Uterus (tissue), 4 donors: Measurements from ENCODE around the gene KCNA1. TPM values are rescaled to one million over a fixed set of nuclear protein-coding genes. Genes with fewer than 3 reads are reported as not detected.

Source experiments
- DNase-seq, 2 donors: peaks; one replicate each; pipeline ENCODE4 v3.0.0-alpha.2; 2019 to 2020
- H3K27ac ChIP-seq, 2 donors: fragments of 200-600 bp; sonication (generic); 1 replicate in 1 of 2; 2 replicates in 1 of 2; pipeline ENCODE4 v1.5.1; 2016 to 2018
- H3K27me3 ChIP-seq, 2 donors: fragments of 200-600 bp; sonication (generic); one replicate each; pipeline ENCODE4 v1.5.1; 2018 to 2019; ENCODE audit warnings: control low read depth in 1 of 2
- H3K36me3 ChIP-seq, 2 donors: fragments of 200-600 bp; sonication (generic); one replicate each; pipeline ENCODE4 v1.5.1; 2019; ENCODE audit warnings: control low read depth in 1 of 2
- H3K4me1 ChIP-seq, 2 donors: fragments of 200-600 bp; sonication (generic); one replicate each; pipeline ENCODE4 v1.5.1; 2018 to 2019; ENCODE audit warnings: control low read depth in 1 of 2
- H3K4me3 ChIP-seq, 2 donors: fragments of 200-600 bp; sonication (generic); 1 replicate in 1 of 2; 2 replicates in 1 of 2; pipeline ENCODE4 v1.5.1; 2018 to 2019; ENCODE audit warnings: mild to moderate bottlenecking in 1 of 2
- H3K9me3 ChIP-seq, 2 donors: fragments of 200-600 bp; sonication (generic); one replicate each; pipeline ENCODE4 v1.5.1; 2019; ENCODE audit warnings: control low read depth in 1 of 2
- POLR2A ChIP-seq, 2 donors: fragments of 450-650 bp; IDR thresholded peaks; one replicate each; pipeline ENCODE4 v1.6.1; 2016; ENCODE audit warnings: antibody characterized with exemption in 2 of 2, mild to moderate bottlenecking in 1 of 2, moderate library complexity in 1 of 2
- intact Hi-C: fragments of 100-400 bp; cut with DNase I; formaldehyde crosslinking; loops from one replicate; pipeline ENCODE4 v1.15.1; 2023; ENCODE audit warnings: low total_unique reads
- total RNA-seq, 4 donors: library from RNA; depleted of rRNA in 3 of 4; stranded (reverse); fragments of >200 nt in 3 of 4; gene quantifications; one replicate each; pipeline versions ENCODE4 v1.1.0 to v1.2.4, GENCODE V29; 2014 to 2023
- TF ChIP-seq, protein P1 (sequence below), 4 experiments: fragments of 200-600 bp in 2 of 4; fragments of 450-650 bp in 2 of 4; sonication (generic) in 2 of 4; IDR thresholded peaks; one replicate each; pipeline ENCODE4 v1.5.1; 2016 to 2019; ENCODE audit warnings: antibody characterized with exemption in 4 of 4, mild to moderate bottlenecking in 2 of 4, moderate library complexity in 1 of 4
- donor health status: DM: yes; HTN: yes; CAD: no.

Gene KCNA1
- total RNA-seq, 4 donors from 2014 or later: under 0.01 to 2.4 (median 0.61) TPM; not detected in 1

GRCh38 chr12:4909410-4909733, 333 bp upstream of the KCNA1 start:
- no peak overlapping the region for H3K27ac ChIP-seq
- peaks cover 7 to 26% of the 10 kb centered on the region in 2 donors for H3K27me3 ChIP-seq
- no peaks in the 10 kb centered on the region for H3K36me3 ChIP-seq
- DNase-seq: no peak
- TF ChIP-seq, protein P1, sequence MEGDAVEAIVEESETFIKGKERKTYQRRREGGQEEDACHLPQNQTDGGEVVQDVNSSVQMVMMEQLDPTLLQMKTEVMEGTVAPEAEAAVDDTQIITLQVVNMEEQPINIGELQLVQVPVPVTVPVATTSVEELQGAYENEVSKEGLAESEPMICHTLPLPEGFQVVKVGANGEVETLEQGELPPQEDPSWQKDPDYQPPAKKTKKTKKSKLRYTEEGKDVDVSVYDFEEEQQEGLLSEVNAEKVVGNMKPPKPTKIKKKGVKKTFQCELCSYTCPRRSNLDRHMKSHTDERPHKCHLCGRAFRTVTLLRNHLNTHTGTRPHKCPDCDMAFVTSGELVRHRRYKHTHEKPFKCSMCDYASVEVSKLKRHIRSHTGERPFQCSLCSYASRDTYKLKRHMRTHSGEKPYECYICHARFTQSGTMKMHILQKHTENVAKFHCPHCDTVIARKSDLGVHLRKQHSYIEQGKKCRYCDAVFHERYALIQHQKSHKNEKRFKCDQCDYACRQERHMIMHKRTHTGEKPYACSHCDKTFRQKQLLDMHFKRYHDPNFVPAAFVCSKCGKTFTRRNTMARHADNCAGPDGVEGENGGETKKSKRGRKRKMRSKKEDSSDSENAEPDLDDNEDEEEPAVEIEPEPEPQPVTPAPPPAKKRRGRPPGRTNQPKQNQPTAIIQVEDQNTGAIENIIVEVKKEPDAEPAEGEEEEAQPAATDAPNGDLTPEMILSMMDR (IDR thresholded peaks at IDR 0.05): no peak
- TF ChIP-seq POLR2A (IDR thresholded peaks at IDR 0.05): no peak
- peak overlapping the region; percentile 21 to 33 for H3K4me3 ChIP-seq
- H3K9me3 ChIP-seq: no peaks in the 10 kb centered on the region
- peaks cover 0 to 15% of the 10 kb centered on the region in 2 donors for H3K4me1 ChIP-seq
- intact Hi-C loops: no loop called here

GRCh38 chr12:4910502-4911315, 1.0 kb downstream of the KCNA1 start:
- peaks cover 7 to 26% of the 10 kb centered on the region in 2 donors for H3K27me3 ChIP-seq
- H3K9me3 ChIP-seq: no peaks in the 10 kb centered on the region
- H3K36me3 ChIP-seq: no peaks in the 10 kb centered on the region
- peak overlapping the region; percentile 21 to 33 for H3K4me3 ChIP-seq
- TF ChIP-seq POLR2A (IDR thresholded peaks at IDR 0.05): no peak
- TF ChIP-seq, protein P1 (IDR thresholded peaks at IDR 0.05): no peak
- peaks cover 0 to 15% of the 10 kb centered on the region in 2 donors for H3K4me1 ChIP-seq
- no peak for DNase-seq
- no peak overlapping the region for H3K27ac ChIP-seq
- intact Hi-C loops: no loop called here

DNA sequence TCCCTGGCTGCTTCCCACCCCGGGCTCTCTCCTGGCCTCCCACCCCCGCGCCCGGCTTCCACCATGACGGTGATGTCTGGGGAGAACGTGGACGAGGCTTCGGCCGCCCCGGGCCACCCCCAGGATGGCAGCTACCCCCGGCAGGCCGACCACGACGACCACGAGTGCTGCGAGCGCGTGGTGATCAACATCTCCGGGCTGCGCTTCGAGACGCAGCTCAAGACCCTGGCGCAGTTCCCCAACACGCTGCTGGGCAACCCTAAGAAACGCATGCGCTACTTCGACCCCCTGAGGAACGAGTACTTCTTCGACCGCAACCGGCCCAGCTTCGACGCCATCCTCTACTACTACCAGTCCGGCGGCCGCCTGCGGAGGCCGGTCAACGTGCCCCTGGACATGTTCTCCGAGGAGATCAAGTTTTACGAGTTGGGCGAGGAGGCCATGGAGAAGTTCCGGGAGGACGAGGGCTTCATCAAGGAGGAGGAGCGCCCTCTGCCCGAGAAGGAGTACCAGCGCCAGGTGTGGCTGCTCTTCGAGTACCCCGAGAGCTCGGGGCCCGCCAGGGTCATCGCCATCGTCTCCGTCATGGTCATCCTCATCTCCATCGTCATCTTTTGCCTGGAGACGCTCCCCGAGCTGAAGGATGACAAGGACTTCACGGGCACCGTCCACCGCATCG, 1.8 kb downstream of the KCNA1 start:
- Histone ChIP-seq H3K4me1 (peaks cover 0 to 15% of the 10 kb centered on the region in 2 donors), H3K4me3 (no peak overlapping the region), H3K9me3 (no peaks in the 10 kb centered on the region), H3K36me3 (no peaks in the 10 kb centered on the region), H3K27ac (no peak overlapping the region), H3K27me3 (peaks cover 7 to 26% of the 10 kb centered on the region in 2 donors)
- intact Hi-C loops: no loop called here
- no peak for TF ChIP-seq POLR2A (IDR thresholded peaks at IDR 0.05)
- TF ChIP-seq, protein P1 (IDR thresholded peaks at IDR 0.05): no peak
- no peak for DNase-seq

DNA sequence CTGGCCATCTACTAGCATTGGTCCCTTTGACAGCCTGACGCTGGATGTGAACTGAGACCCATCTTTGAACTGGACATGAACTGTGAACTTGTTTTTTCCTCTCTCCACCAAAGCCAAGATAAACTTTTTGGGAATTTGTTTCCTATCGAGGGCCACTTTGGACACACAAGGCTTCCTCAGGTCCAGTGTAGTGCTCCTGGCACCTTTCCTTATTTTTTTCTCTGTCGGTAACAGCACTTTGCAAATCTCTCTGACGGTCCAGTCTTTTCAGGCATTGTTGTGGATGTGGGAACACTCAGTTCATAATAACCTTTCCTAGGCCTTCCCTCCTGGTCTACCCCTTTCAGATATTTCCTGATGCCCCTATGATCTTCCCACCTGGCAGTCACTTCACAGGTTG, 5.0 kb downstream of the KCNA1 start:
- peaks cover 7 to 18% of the 10 kb centered on the region in 2 donors for H3K27me3 ChIP-seq
- TF ChIP-seq POLR2A (IDR thresholded peaks at IDR 0.05): no peak
- TF ChIP-seq, protein P1 (IDR thresholded peaks at IDR 0.05): no peak
- peaks cover 0 to 6% of the 10 kb centered on the region in 2 donors for H3K4me1 ChIP-seq
- no peak for DNase-seq
- no peaks in the 10 kb centered on the region for H3K9me3 ChIP-seq
- intact Hi-C loops: no loop called here
- H3K36me3 ChIP-seq: no peaks in the 10 kb centered on the region
- H3K27ac ChIP-seq: no peak overlapping the region
- no peak overlapping the region for H3K4me3 ChIP-seq

DNA sequence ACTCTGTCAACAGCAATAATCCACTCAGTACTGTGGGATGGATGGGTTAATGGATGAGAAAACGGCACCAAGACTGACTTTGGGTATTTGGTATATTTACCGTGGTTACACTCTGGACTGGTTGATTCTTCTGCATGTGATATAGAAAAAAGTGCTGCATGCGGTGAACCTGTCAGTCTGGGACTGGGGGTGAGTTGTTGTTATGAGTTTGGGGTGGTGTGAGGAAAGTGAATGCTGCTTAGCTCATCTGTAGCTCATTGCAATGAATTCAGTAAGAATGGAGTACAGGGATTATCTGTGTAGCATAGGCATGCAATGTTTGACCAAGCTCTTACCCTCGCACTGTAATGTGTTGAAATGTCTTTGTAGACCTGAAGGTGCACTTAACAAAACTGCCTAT, 6.0 kb downstream of the KCNA1 start:
- H3K27ac ChIP-seq: no peak overlapping the region
- H3K4me3 ChIP-seq: no peak overlapping the region
- peaks cover 6 to 8% of the 10 kb centered on the region in 2 donors for H3K27me3 ChIP-seq
- intact Hi-C loops: no loop called here
- H3K36me3 ChIP-seq: no peaks in the 10 kb centered on the region
- no peaks in the 10 kb centered on the region for H3K9me3 ChIP-seq
- H3K4me1 ChIP-seq: peaks cover 0 to 5% of the 10 kb centered on the region in 2 donors
- TF ChIP-seq POLR2A (IDR thresholded peaks at IDR 0.05): no peak
- no peak for DNase-seq
